Activated T-cell treated with anti-CD3 and anti-CD28 coated beads for 24 hours (primary cell): ENCODE data around the gene ACOXL.

Experiments
- DNase-seq: peaks from one replicate; pipeline ENCODE4 v3.0.0-alpha.2; 2020; ENCODE audit warnings: low read depth

Gene ACOXL

DNA sequence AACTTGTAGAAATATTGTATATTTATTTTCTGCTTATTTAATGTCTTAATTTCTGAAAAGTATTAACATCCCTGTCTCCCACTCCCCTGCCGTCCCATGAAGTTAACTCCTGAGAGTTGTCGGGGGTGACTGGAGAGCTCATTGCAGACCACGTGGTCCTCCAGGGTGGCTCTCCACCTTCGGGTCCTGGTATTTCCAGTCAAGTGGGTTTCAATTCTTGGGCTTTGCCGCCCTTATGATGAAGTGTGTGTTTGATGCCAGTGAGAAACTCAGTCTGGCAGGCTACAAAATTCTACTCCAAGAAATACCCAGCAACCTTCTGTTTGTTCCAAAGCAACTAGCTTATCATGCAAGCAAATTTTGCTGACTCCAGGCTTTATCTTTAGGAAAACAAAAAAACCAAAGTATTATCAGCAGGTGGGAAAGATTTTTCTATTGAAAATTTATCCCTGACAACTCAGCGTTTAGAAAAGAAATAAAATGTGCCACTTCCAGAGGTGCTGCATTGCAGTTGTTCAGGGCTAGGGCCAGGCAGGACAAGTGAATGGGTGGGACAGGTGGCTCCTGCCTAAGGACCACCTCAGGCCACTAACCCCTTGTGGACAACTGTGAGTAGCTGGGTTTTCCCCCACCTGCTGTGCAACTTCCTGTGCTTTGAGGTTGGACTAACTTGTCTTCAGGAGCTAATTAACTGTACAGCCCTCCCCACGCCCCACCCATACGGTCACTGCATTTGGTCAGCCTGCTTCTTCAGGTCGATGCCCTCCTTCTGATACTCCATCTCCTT lies 434.9 kb downstream of the ACOXL start:
- DNase-seq, result no peak

DNA sequence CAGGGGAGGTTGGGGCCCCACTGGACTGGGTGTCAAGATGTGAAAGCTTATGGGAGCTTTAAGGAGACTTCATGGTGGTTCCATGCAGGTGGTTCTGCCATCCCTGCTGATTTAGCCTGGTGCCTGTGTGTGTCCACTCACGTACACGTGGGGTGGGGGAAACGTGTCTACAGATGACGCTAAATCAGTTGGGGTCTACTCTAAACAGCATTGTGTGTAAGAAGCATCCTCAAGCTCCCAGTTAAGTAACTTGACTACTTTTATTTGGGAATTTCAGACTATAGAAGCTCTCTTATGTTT lies 435.4 kb downstream of the ACOXL start:
- no peak for DNase-seq
